ENCODE measurements around the gene OR5C1.
"Not testable (repeated sequence)": the region's sequence is repeated elsewhere in the genome, so short reads cannot be mapped to it uniquely, and the experiment has no call there.

- not testable (repeated sequence) for TF ChIP-seq CTCF, POLR2A (IDR thresholded peaks at IDR 0.05)
These were observed 20.5 kb downstream of the OR5C1 start for GRCh38 chr9:122809261-122809660.
